GM12864 (cell line): ENCODE measurements around the gene LRRFIP1.

Source experiments
- DNase-seq: peaks from one replicate; pipeline ENCODE4 v3.0.0-alpha.2; 2011; ENCODE audit warnings: low read depth
- H3K4me3 ChIP-seq: 2 replicates; pipeline ENCODE4 v1.5.1; 2011; ENCODE audit warnings: mild to moderate bottlenecking, low read depth, low read length, control low read depth
- CTCF ChIP-seq: IDR thresholded peaks from 2 replicates; pipeline ENCODE4 v1.5.1; 2011; ENCODE audit warnings: low read depth, mild to moderate bottlenecking, moderate library complexity, low read length, control low read depth, inconsistent platforms; ENCODE audit errors: missing control alignments

LRRFIP1 gene

GRCh38 chr2:237643582-237644380 lies 16.4 kb downstream of the LRRFIP1 start:
- H3K4me3 ChIP-seq: no peak overlapping the region
- no peak for DNase-seq
- no peak for TF ChIP-seq CTCF

DNA sequence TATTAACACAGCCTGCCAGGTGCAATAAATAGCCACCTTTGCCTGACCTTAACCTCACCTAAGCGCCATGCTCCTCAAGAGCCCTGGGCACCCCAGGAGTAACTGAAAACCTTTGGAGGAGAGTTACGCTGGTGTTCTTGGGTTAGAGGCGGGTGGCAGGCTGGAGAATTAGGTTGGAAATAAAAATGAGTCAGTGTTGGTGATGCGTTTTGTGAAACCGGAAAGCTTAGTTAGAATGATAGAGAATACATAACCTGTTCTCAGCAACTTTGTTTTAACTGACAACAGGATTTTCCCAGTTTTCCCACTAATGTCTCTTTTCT lies 17.0 kb downstream of the LRRFIP1 start:
- no peak for TF ChIP-seq CTCF
- H3K4me3 ChIP-seq: no peak overlapping the region
- DNase-seq: no peak

DNA sequence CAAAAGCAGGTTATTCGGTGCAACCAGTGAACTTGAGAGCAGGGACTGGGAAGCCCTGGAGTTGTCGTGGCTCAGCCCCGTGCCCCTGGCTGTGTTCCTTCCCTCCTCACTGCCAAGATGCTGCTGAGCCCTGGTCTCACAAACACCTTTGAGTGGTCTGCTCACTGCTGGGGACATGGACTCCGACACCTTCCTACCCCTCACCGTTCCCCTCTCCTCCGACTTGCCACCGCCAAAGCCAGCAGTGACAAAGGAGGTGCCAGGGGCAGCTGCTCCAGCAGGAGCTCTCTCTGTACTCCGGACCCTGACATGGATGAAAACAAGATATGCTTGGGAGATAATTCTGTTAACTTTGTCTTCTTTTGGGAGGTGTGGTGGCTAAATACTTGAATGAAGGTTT lies 17.9 kb downstream of the LRRFIP1 start:
- no peak overlapping the region for H3K4me3 ChIP-seq
- DNase-seq: no peak
- TF ChIP-seq CTCF: no peak

DNA sequence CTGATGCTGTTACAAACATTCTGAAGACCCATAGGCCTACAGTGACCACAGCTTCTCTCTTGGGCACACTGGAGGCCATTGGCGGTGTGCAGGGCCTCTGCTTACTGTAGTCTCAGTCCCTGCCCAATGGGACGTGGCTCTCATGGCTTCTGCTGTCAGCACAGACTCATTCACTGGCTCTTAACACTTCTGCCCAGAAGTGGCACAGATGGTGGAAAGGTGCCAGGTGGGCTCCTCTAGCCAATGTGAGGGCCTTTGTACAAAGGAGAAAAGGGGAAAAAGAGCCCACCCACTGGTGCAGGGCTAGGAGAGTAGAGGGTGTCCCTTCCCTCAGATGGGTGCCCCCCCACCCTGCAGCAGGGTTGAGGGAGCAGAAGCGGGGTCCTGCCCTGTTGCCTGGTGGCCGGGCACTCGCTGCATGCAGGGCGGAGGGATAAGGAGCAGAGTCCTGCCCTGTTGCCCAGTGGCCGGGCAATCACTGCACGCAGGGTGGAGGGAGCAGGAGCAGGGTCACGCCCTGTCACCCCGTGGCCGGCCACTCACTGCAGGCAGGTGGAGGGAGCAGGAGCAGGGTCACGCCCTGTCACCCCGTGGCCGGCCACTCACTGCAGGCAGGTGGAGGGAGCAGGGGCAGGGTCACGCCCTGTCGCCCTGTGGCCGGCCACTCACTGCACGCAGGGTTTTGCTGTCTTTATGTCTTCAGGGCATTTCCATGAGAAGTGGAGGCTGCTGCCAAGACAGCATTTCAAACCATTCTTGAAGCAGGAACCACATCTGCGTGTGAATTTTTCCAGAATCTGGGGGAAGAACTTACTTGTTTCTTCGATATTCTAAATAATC lies 20.0 kb downstream of the LRRFIP1 start:
- H3K4me3 ChIP-seq: no peak overlapping the region
- no peak for TF ChIP-seq CTCF
- DNase-seq: no peak

DNA sequence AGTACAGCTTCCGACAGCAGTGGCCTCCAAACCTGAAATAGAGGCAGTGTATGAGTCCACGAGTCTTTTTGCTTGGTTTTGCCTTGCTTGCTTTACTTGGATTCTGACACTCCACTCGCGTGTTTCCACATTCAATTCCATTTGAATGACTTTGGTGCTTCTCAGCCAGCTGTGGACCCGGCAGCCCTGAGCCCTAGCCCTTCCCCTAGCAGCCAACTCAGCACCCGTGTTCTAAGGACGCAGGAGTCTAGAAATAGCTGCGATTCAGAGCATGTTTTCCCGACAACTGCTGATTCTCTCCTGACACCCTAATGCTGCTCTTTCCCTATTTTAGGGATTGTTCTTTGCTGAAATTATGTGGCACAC lies 20.6 kb downstream of the LRRFIP1 start:
- no peak for TF ChIP-seq CTCF
- no peak overlapping the region for H3K4me3 ChIP-seq
- DNase-seq: no peak

DNA sequence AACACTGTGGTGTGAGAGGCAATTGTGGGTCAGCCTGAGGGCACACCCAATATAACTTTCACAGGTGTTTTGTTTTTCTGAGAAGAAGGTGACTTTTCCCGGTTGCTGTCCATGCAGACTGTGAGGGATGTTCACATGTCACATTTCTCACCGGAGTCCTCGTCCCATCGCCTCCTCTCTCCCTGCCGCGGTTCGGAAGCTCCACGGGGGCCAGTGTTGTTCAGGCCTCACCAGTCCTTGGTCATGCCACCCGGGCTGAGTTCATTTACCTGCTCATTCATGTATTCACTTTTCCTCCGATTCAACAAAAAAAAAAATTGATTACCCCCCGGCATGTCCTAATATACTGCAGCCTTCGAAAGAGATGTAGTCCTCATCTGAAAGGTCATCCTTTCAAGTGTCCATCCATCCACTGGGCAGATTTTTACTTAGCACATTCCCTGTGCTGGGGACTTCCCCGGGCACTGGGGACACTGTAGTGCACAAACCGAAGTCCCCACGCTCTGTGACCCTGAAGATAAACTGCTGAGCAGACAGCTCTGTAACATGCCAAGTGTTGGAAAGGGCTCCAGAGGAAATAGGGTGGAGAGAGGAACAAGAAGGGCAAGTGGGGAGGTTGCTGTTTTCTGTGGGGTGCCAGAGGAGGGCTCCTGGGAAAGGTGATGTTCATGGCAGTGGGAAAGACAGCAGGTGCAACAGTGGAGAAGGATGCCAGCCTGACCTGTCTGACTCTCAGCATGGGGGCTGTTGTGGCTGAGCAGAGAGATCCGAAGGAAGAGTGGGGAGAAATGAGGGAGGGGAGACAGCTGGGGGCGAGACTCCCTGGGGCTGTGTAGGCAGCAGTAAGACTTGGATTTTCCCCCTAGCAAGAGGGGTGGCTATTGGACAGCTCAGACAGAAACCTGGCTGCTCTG lies 22.4 kb downstream of the LRRFIP1 start:
- no peak overlapping the region for H3K4me3 ChIP-seq
- no peak for TF ChIP-seq CTCF
- no peak for DNase-seq
